ENCODE data around the gene HSF4. TPM values are rescaled to one million over a fixed set of nuclear protein-coding genes. Genes with fewer than 3 reads are reported as not detected.

The HSF4 gene
- total RNA-seq, 1 donor from 2014 or later = 64.9 TPM

GRCh38 chr16:67141391-67141790 is 23.2 kb upstream of the HSF4 start:
- intact Hi-C loops (cut with DNase I) = no loop called here
- Histone ChIP-seq H3K4me3 (no peak overlapping the region), H3K4me1 (no peaks in the 10 kb centered on the region), H3K36me3 (peaks cover 72 to 93% of the 10 kb centered on the region in 2 donors), H3K9me3 (no peaks in the 10 kb centered on the region), H3K27me3 (no peaks in the 10 kb centered on the region), H3K27ac (no peak overlapping the region)
- TF ChIP-seq, protein P1, sequence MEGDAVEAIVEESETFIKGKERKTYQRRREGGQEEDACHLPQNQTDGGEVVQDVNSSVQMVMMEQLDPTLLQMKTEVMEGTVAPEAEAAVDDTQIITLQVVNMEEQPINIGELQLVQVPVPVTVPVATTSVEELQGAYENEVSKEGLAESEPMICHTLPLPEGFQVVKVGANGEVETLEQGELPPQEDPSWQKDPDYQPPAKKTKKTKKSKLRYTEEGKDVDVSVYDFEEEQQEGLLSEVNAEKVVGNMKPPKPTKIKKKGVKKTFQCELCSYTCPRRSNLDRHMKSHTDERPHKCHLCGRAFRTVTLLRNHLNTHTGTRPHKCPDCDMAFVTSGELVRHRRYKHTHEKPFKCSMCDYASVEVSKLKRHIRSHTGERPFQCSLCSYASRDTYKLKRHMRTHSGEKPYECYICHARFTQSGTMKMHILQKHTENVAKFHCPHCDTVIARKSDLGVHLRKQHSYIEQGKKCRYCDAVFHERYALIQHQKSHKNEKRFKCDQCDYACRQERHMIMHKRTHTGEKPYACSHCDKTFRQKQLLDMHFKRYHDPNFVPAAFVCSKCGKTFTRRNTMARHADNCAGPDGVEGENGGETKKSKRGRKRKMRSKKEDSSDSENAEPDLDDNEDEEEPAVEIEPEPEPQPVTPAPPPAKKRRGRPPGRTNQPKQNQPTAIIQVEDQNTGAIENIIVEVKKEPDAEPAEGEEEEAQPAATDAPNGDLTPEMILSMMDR (IDR thresholded peaks at IDR 0.05) = no peak
- DNase-seq (ENCODE audit: low spot score in 2 of 2) = no peak

GRCh38 chr16:67142342-67142741 is 22.2 kb upstream of the HSF4 start:
- TF ChIP-seq, protein P1 (IDR thresholded peaks at IDR 0.05) = no peak
- Histone ChIP-seq H3K36me3 (peaks cover 76 to 93% of the 10 kb centered on the region in 2 donors), H3K9me3 (no peaks in the 10 kb centered on the region), H3K27me3 (no peaks in the 10 kb centered on the region), H3K4me1 (no peaks in the 10 kb centered on the region), H3K27ac (no peak overlapping the region), H3K4me3 (no peak overlapping the region)
- intact Hi-C loops (cut with DNase I) = no loop called here
- DNase-seq (ENCODE audit: low spot score in 2 of 2) = no peak

GRCh38 chr16:67144943-67145342 is 19.6 kb upstream of the HSF4 start:
- no peaks in the 10 kb centered on the region for H3K27me3 ChIP-seq
- no peaks in the 10 kb centered on the region for H3K9me3 ChIP-seq
- no peak for DNase-seq (ENCODE audit: low spot score in 2 of 2)
- intact Hi-C loops (cut with DNase I) = no loop called here
- H3K4me3 ChIP-seq = no peak overlapping the region
- peaks cover 55 to 77% of the 10 kb centered on the region in 2 donors for H3K36me3 ChIP-seq
- no peak overlapping the region for H3K27ac ChIP-seq
- H3K4me1 ChIP-seq = peaks cover 1 to 2% of the 10 kb centered on the region in 2 donors
- TF ChIP-seq, protein P1 (IDR thresholded peaks at IDR 0.05) = no peak

GRCh38 chr16:67145746-67146145 is 18.8 kb upstream of the HSF4 start:
- TF ChIP-seq, protein P1 (IDR thresholded peaks at IDR 0.05) = no peak
- no peak for DNase-seq (ENCODE audit: low spot score in 2 of 2)
- Histone ChIP-seq H3K27me3 (no peaks in the 10 kb centered on the region), H3K4me1 (peaks cover 3 to 6% of the 10 kb centered on the region in 2 donors), H3K36me3 (peaks cover 47 to 69% of the 10 kb centered on the region in 2 donors), H3K27ac (no peak overlapping the region), H3K9me3 (no peaks in the 10 kb centered on the region), H3K4me3 (no peak overlapping the region)
- intact Hi-C loops (cut with DNase I) = no loop called here

DNA sequence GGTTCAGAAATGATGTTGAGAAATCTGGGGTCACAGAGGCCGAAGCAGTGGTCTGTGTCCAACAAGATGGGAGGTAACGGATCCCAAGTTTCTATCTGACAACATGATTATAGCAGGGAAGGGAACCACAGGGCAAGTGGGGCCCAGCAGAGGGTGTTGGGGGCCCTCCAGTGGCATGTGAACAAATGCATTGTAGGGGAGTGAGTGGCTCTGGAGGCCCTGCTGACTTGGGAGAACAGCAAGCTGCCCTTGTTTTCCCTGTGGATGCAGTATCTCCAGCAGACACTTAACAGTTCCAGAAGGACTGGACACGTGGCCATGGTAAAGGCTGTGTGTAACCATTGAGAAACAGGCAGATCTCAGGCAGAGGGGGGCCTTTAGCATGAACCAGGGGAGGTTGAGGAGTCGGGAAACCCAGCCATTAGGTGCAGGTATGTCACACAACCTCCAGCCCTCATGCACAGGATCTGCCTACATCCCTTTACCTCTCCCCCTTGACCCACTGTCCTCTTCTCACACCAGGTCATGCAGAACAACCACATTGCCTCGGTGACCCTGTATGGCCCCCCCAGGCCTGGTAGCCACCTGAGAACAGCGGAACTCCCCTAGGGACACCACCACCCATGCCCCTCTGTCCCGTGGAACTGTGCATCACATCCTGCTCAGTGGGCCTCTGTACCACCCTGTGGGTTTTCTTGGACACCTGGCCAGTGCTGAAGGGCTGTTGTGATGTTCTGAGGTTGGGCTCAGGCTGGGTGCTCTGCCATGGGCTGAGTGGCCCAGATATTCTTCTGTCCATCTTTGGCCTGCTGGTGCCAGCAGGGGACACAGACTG is 17.8 kb upstream of the HSF4 start:
- DNase-seq (ENCODE audit: low spot score in 2 of 2) = no peak
- intact Hi-C loops (cut with DNase I) = no loop called here
- H3K27me3 ChIP-seq = no peaks in the 10 kb centered on the region
- peaks cover 6 to 8% of the 10 kb centered on the region in 2 donors for H3K4me1 ChIP-seq
- H3K9me3 ChIP-seq = no peaks in the 10 kb centered on the region
- peaks cover 37 to 59% of the 10 kb centered on the region in 2 donors for H3K36me3 ChIP-seq
- no peak overlapping the region for H3K27ac ChIP-seq
- H3K4me3 ChIP-seq = no peak overlapping the region
- TF ChIP-seq, protein P1 (IDR thresholded peaks at IDR 0.05) = no peak

Data from ascending aorta (tissue), 2 donors.